ENCODE measurements around the gene MUC2.
"Not testable (repeated sequence)": the region's sequence is repeated elsewhere in the genome, so short reads cannot be mapped to it uniquely, and the experiment has no call there.

Gene MUC2

DNA sequence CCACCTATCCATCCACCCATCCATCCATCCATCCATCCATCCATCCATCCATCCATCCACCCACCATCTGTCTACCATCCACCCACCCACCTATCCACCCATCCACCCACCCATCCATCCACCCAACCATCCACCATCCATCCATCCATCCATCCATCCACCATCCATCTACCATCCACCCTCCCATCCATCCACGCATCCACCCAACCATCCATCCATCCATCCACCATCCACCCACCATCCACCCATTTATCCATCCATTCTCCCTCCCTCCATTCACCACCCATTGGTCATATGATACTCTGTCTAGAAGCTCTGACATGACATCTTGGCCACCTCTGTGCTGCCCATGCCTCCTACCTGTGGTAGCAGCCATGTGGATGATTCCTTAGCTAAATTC lies 31.7 kb downstream of the MUC2 start:
- no peak for DNase-seq (ENCODE audit: low read depth)

DNA sequence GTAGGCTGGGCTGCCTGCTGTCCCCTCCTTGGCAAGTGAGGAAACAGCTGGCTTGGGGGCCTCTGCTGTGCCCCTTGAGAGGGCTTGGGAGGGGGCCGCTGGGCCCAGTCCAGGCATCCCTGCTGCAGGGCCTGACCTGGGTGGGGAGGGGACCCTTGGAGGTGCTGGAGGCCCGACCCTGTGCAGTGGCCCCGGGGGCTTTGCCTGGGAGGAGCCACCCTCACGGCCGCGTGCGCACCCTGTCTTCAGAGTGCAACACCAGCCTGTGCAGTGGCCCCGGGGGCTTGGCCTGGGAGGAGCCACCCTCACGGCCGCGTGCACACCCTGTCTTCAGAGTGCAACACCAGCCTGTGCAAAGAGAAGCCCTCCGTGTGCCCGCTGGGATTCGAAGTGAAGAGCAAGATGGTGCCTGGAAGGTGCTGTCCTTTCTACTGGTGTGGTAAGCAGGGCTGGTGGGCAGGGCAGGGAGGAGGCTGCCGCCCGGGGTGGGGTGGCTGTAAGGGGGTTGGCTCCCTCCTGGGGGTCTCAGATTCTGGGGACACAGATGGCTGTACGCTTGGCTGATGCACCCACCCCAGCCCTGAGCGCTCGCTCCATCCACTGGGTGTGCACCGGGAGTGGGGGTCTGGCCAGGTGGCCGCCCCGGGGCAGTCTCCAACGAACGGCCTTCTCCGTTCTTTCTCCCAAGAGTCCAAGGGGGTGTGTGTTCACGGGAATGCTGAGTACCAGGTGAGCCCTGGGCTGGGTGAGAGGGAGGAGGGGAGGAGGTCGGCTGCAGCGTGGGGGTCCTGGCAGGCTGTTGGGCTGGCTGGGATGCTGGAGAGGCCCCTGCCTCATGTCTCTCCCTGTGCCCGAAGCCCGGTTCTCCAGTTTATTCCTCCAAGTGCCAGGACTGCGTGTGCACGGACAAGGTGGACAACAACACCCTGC lies 32.9 kb downstream of the MUC2 start:
- DNase-seq (ENCODE audit: low read depth) = no peak

DNA sequence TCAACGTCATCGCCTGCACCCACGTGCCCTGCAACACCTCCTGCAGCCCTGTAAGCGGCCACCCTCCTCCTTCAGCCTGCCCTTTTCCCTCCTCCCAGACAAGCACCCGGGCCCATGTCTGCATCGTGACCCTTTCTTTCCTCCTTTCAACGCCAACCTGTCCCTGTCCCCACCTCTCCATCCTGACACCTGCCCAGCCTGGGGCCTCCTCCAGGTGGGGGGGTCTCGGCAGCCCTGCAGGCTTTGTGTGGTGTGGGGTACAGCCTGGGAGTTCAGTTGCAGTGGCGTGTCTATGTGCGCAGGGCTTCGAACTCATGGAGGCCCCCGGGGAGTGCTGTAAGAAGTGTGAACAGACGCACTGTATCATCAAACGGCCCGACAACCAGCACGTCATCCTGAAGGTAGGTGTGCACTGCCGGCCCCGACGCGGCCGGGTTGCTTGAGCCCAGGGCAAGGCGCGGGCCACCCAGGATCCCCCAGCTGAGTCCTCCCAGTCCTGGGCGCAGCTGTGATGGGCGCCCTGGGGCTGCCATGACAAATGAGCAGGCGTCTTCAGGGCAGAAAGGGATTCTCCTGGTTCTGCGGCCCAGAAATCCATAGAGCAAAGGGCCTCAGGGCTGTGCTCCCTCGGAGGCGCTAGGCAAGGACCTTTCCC lies 33.7 kb downstream of the MUC2 start:
- no peak for DNase-seq (ENCODE audit: low read depth)

DNA sequence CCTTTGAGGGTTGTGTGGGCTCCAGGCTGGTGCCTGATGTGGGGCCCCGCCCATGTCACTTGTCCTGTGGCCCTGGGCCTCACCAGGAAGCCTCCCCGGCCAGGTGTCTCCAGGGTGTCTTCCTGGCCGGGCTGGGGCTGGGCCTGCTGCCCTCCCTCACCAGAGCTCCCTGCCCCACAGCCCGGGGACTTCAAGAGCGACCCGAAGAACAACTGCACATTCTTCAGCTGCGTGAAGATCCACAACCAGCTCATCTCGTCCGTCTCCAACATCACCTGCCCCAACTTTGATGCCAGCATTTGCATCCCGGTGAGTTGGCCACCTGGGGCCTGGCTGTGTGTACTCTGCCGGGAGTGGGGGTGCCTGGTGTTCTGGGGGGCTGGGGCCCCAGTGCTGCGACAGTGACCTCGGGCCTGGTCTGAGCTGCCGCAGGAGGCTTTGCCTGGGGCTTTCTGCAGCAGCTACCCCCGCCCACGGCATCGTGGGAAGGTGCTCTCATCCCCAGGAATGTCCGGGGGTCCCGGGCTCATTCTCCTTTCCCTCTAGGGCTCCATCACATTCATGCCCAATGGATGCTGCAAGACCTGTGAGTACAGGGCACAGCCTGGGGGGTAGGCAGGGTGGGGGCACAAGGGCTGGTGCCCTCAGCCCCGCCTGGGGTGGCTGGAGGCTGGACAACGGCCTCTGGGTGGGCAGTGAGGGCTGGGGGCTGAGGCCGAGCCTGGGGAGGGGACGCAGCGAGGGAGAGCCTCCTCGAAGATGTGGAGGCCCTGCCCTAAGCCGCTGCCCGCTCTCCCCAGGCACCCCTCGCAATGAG lies 34.6 kb downstream of the MUC2 start:
- DNase-seq (ENCODE audit: low read depth) = no peak

DNA sequence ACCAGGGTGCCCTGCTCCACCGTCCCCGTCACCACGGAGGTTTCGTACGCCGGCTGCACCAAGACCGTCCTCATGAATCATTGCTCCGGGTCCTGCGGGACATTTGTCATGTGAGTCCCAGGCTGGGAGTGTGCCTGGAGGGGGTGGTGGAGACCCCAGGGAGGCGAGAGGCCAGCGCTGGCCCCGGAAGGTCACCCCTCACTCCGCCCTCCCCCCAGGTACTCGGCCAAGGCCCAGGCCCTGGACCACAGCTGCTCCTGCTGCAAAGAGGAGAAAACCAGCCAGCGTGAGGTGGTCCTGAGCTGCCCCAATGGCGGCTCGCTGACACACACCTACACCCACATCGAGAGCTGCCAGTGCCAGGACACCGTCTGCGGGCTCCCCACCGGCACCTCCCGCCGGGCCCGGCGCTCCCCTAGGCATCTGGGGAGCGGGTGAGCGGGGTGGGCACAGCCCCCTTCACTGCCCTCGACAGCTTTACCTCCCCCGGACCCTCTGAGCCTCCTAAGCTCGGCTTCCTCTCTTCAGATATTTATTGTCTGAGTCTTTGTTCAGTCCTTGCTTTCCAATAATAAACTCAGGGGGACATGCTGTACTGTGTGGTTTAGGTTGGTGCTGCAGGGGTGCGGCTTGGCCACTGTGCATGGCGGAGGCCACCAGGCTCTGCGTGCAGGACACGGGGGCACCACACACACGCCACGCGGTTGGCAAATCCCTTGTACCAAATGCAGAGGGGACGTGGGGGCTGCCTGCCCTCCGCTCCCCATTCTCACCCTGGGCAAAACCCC lies 35.4 kb downstream of the MUC2 start:
- no peak for DNase-seq (ENCODE audit: low read depth)

DNA sequence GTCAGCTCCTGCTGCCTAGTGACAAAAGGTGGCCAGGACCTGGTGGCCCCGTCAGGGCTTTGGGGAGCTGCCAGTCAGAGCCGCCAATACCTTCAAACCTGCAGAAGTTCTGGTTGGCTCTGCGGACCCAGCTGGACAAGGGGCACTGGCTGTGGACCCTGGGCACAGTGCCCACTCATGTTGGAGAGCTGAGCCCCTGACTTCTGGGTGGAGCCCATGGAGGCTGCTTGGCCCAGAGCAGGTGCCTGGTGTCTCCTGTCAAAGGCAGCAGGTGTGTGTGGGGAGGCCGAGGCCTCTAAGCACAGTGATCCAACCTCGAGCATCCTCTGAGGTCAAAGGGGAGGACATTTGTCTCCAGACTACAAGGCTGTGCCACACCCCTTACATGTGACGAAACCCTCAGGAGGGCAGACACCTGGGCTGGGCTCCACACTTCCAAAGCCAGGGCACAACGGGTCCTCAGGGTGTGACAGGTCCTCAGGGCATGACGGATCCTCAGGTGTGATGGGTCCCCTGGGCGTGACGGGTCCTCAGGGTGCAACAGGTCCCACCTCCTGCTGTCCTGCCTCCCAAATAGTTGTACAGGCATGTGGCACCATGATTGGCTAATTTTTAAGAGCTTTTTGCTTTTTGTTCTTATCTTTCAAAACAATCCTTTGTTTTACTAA lies 37.0 kb downstream of the MUC2 start:
- no peak for DNase-seq (ENCODE audit: low read depth)

DNA sequence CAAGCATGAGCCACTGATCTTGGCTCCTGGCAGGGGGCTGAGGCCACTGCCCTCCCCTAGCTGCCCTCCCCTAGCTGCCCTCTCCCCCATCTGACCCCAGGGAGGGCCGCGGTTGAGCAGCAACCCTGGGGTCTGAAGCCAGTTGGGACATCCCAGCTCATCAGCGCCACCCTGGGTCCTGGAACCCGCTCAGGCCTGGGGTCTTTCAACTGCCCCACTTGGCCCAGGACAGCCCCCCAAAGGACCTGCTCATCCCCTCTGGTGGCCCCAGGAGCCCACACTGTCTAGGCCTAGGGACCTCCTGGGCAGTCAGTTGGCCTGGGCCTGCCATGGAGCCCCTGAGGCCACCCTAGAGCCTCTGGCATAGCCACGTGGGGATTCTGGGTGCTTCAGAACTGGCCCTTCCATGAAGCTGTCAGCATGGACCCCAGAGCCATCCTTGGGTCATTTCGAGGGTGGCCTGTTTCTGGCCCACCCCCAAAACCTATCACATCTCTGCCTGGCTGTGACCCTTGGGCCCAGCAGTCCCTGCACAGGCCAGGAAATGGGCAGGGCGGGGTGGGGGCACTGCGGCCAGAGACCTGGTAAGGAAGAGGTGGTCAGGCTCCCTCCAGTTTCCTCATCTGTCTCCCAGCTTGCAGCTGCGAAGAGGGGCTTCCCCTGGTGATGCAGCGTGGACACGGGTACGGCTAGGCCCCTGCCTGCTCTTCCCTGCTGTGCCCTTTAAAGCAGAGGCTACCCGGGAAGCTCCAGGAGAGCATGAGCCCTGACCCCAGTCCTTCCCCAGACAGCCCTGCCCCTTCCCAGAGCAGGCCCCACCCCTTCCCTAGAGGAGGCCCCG lies 37.9 kb downstream of the MUC2 start:
- no peak for DNase-seq (ENCODE audit: low read depth)

DNA sequence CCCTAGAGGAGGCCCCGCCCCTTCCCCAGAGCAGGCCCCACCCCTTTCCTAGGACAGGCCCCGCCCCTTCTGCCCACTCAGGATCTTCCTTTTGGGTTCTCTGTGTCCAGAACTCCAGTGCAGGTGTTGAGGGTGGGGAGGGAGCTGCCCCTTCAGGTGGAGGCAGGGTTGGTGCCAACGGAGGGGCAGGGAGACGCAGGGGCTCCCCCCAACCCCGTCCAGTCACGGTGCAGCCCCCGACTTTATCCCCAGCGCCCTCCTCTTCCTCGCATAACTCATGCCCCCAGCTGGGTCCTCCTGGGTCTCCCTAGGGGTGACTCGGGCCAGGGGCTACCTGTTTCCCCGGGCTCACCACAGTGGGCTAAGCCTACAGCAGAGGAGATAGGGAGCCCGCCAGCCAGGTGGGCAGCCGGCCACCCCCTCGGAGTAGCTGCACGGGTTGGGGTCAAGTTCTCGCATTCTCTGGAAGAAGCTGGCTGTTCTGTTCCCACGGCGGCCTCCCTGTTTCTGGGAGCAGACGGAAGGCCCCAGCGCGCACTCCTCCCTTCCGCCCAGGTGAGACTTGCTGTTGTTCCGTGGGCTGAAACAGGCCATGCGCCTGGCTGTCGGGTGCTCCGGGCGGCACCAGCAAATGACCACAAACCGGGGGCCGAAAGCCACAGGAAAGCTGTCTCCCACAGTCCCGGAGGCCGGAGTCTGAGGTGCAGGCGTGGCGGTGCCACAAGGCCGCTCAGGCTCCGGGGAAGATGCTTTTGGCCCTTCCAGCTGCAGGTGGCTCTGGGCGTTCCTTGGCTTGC lies 38.9 kb downstream of the MUC2 start:
- no peak for DNase-seq (ENCODE audit: low read depth)

DNA sequence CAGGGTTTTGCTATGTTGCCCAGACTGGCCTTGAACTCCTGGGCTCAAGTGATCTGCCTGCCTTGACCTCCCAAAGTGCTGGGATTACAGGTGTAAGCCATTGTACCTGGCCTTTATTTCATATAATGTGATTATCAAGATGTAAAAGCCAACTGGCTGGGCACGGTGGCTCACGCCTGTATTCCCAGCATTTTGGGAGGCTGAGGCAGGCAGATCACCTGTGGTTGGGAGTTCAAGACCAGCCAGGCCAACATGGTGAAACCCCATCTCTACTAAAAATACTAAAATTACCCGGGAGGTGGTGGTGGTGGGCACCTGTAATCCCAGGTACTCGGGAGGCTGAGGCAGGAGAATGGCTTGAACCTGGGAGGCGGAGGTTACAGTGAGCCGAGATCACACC lies 40.6 kb downstream of the MUC2 start:
- DNase-seq (ENCODE audit: low read depth) = not testable (repeated sequence)

DNA sequence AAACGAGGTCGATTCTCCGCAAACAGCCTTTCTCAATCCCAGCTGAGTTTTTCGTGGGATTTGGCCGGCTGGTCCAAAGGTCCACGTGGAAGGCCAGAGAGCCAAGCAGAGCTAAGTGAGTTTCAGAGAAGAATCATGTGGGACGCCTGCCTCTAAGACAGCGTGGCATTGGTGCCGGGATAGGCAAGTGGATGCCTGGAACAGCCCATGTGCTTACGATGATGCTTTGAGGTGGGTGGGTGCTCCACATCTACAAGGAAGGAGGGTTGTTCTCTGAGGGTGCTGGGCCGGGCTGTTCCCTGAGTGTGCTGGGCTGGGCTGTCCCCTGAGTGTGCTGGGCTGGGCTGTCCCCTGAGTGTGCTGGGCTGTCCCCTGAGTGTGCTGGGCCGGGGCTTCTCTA lies 41.4 kb downstream of the MUC2 start:
- no peak for DNase-seq (ENCODE audit: low read depth)

DNA sequence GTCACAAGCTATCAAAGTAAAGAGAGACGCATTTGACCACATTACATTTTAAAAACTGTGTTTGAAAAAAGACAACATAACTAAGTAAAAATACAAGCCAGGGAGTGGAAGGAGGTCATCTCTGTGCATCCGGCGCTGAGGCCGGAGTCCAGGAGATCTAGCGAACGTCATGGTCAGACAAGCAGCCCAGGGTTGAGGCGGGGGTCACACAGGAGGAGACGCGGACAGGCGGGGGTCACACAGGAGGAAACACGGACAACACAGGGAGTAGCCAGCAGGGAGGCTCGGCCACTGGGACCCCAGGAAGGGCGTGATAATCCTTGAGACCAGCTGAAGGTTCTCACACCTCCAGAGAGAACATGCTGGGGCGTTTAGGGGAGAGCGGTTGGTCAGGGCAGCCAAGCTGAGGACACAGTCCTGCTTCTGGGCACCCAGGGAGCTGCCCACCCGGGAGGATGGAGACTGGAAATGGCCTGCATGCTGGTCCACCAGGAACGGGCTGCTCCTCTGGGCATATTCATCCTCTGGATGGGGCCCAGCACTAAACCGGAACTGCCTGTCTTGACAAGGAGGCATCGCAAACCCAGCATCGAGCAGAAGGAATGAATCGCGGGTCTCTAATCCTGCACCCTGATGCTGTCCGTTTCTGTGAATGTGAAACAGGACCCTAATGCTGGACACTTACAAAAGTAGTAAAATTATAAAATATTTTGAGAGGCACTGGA lies 42.2 kb downstream of the MUC2 start:
- DNase-seq (ENCODE audit: low read depth) = no peak

DNA sequence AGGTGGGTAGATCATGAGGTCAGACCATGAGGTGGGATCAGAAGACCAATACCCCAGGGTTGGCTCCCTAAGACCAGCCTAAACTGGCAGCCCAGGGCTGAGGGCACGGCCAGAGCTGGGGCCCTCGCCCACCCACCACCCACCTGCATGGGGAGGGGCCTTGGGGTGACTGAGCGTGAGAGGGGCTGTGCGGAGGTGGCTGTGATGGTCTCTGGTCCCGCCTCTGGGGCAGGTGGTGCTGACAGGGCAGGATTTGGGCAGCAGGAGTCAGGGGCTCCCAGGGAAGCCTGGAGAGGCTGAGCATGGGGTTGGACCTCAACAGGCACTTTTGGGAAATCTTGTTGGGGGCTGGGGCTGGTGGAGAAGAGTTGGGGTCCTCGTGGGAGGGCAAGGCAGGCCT lies 43.3 kb downstream of the MUC2 start:
- DNase-seq (ENCODE audit: low read depth) = no peak

DNA sequence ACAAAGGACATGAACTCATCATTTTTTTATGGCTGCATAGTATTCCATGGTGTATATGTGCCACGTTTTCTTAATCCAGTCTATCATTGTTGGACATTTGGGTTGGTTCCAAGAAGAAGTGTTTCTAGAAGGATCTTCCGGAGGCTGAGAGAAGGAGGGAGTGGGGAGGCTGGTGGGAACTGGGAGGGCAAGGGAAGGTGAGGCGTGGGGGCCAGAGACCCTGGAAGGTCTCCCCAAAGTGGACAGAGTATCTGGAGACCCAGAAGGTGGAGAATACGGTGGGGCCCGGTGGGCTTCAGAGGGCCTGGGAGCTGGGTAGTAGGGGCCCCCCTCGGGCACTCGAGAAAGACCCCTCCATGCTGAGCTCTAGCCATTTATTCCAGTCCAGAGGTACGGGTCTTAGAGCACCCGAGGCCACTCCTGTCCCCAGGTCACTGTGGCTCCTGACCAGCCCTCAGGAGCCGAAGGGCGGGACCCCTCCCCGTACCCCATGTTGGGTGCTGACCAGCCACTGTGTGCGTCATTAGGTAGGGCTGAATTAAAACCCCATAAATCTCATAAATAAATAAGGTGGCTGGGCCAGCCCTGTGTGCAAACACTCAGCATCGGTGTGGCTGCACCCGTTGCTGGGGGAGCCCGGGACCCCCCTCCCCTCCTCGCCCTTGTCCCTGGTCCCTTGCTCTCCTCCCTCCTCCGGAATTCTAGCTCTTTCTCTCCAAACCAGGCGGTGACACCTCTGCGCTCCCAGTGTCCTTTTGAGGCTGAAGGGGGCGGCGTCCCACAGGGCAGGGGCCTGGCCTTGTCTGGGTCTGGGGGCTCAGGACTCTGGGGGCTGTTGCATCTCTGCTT lies 44.3 kb downstream of the MUC2 start:
- no peak for DNase-seq (ENCODE audit: low read depth)

DNA sequence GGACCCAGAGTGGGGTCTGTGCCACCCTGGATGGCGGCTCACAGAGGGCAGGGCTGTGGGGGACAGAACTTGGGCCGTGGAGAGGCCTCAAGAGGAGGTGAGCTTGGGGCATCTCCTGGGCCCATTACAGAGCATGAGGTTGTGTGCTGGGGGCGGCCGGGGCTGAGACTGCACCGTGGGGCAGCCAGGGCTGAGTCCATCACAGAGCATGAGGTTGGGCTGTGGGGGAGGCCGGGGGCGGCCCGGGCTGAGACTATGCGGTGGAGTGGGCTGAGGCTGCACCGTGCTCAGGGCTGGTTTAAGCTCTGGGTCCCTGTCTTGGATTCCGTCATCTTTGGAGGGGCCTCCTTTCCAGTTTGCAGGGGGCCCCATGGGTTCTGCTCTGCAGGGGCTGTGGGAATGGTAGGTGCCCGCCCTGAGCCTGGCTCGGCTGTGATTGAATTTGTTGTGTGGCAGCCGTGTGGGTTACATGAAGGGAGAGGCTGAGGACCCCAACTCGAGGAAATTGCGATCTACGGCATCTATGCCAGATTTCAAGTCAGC lies 45.0 kb downstream of the MUC2 start:
- DNase-seq (ENCODE audit: low read depth) = no peak

DNA sequence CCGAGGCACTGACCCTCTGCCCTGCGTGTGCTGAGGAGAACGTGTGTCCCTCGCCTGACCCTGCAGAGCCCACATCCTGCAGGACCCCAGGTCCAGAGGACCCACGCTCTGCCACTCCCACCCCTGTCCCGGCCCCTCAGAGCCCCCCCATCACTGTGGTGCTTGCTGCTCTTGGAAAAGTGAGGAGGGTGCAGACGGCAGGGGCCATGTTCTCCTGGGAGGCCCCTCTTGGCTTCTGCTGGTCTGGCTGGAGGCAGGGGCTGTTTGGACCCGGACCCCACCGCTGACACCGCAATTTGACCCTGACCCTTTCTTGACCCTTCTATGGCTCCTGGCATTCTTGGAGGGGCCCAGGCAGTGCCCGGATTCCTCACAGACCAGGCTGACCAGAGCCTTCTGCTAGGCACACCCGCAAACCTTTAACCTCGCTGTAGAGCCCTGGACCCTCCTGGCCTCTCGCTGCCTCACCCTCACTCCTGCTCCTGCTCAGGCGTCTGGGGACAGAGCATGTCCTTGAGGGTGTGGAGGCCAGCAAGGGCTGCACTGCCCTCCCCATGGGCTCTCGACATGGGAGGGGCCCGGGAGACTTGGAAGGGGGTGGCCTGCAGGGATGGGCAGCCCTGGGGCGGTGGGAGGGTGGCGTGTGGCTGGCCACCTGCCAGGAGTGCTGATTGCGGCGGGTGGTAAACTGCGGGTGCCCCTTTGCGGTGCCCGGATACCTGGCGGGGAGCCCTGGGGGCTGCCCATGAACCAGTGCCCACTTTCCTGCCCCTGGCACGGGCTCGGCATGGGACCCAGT lies 46.1 kb downstream of the MUC2 start:
- no peak for DNase-seq (ENCODE audit: low read depth)

DNA sequence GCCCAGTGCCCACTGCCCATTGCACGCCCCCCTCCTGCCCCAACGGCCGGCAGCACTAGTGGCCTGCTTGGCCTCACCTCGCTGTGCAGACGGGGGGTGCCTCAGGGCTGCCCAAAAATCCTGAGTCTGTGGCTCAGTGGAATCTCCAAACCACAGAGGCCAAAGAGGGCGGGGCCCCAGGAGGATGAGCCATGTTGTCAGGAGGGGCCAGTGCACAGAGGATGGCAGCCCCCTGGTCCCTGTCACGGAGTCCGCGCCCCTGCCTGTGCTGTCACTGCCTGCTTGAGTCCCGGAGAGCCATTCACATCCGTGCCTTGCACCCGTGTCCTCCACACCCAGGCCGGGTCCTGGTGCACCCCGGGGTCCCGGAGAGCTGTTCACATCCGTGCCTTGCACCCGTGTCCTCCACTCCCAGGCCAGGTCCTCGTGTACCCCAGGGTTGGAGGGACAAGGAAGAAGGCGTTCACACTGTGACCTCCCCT lies 46.7 kb downstream of the MUC2 start:
- DNase-seq (ENCODE audit: low read depth) = no peak
